A673 (cell line): Measurements from ENCODE around the gene CDH26. TPM values are rescaled to one million over a fixed set of nuclear protein-coding genes. Genes with fewer than 3 reads are reported as not detected.
A peak's percentile ranks its signal among the peaks of the same experiment; 100 is the strongest.

Experiments
- BruUV-seq: library from RNA; stranded (reverse); fragments of 400-500 nt; replicated peaks from 2 replicates; lab custom pipeline; 2021; lab: Mats Ljungman, UMichigan
- CTCF ChIA-PET: fragments of 300-600 bp; sonication (Branson Sonifier 250); formaldehyde crosslinking; loops from one replicate; lab custom pipeline; 2022; ENCODE audit warnings: antibody characterized with exemption; lab: Charles Lee
- POLR2A ChIA-PET: fragments of 300-600 bp; sonication (Branson Sonifier 250); formaldehyde crosslinking; loops from one replicate; lab custom pipeline; 2022; ENCODE audit warnings: antibody characterized with exemption; ENCODE audit not compliant: low non-redundant PET; lab: Charles Lee
- DNase-seq: peaks from one replicate; pipeline ENCODE4 v3.0.0-alpha.2; 2015; ENCODE audit warnings: low spot score
- H3K27ac ChIP-seq: fragments of 200-600 bp; sonication (generic); 2 replicates; pipeline ENCODE4 v1.5.1; 2016; ENCODE audit warnings: mixed run types, low read depth, mild to moderate bottlenecking, mixed read lengths, antibody characterized with exemption, low read length; ENCODE audit not compliant: poor library complexity, severe bottlenecking
- H3K27me3 ChIP-seq: fragments of 200-600 bp; sonication (generic); replicated peaks from 2 replicates; pipeline ENCODE4 v1.6.1; 2017; ENCODE audit warnings: mixed run types, low read depth, mild to moderate bottlenecking, mixed read lengths, antibody characterized with exemption, low read length; ENCODE audit not compliant: insufficient read depth, poor library complexity
- H3K36me3 ChIP-seq: fragments of 200-600 bp; sonication (generic); 2 replicates; pipeline ENCODE4 v1.6.1; 2016; ENCODE audit warnings: mixed run types, mild to moderate bottlenecking, mixed read lengths, antibody characterized with exemption, low read length; ENCODE audit not compliant: insufficient read depth, poor library complexity, severe bottlenecking
- H3K4me1 ChIP-seq: fragments of 200-600 bp; sonication (generic); 2 replicates; pipeline ENCODE4 v1.6.1; 2017; ENCODE audit warnings: mixed run types, mild to moderate bottlenecking, mixed read lengths, antibody characterized with exemption, low read length; ENCODE audit not compliant: insufficient read depth, poor library complexity, severe bottlenecking
- H3K4me3 ChIP-seq: fragments of 200-600 bp; sonication (generic); 2 replicates; pipeline ENCODE4 v1.5.1; 2016; ENCODE audit warnings: low read depth, mixed run types, mild to moderate bottlenecking, mixed read lengths, low read length; ENCODE audit not compliant: poor library complexity, severe bottlenecking
- H3K9me3 ChIP-seq: fragments of 200-600 bp; sonication (generic); 2 replicates; pipeline ENCODE4 v1.6.1; 2016; ENCODE audit warnings: mixed run types, low read depth, mild to moderate bottlenecking, mixed read lengths, antibody characterized with exemption, low read length; ENCODE audit not compliant: poor library complexity, severe bottlenecking
- CTCF ChIP-seq: fragments of 300-800, 200-600 bp; sonication (generic); conservative IDR thresholded peaks from 2 replicates; pipeline ENCODE4 v1.5.1; 2017; ENCODE audit warnings: low read depth, mild to moderate bottlenecking, antibody characterized with exemption, low read length, moderate library complexity, mixed read lengths
- EZH2 ChIP-seq: fragments of 200-600 bp; sonication (generic); IDR thresholded peaks from 2 replicates; pipeline ENCODE4 v1.6.1; 2017; ENCODE audit warnings: borderline replicate concordance, low read depth, mild to moderate bottlenecking, mixed read lengths, antibody characterized with exemption, low read length; ENCODE audit not compliant: poor library complexity, severe bottlenecking
- intact Hi-C: fragments of 100-400 bp; cut with micrococcal nuclease; formaldehyde crosslinking; loops from one replicate; pipeline ENCODE4 v1.10.0; 2022; ENCODE audit not compliant: unreplicated experiment
- total RNA-seq: library from RNA; stranded (reverse); gene quantifications from 2 replicates; pipeline ENCODE4 v1.2.3, GENCODE V29; 2021

Gene CDH26
- total RNA-seq, 1 experiment from 2014 or later = 0.58 TPM

GRCh38 chr20:60057866-60058807, 99.9 kb downstream of the CDH26 start:
- H3K36me3 ChIP-seq = no peaks in the 10 kb centered on the region
- ChIA-PET POLR2A (interaction anchor here (0.9 kb wide), 1 partner anchor 11 kb away, joined by 4 read pairs; no protein-coding TSS in a partner anchor), CTCF (interaction anchor here (0.6 to 2.1 kb wide), 6 partner anchors 11 to 1829 kb away, joined by 3 to 11 read pairs (median 6); no protein-coding TSS in a partner anchor)
- TF ChIP-seq EZH2 = no peak
- no peak for TF ChIP-seq CTCF
- H3K4me1 ChIP-seq = peaks cover 38% of the 10 kb centered on the region
- no TSS peak for BruUV-seq
- peak; percentile 86 for DNase-seq
- H3K27me3 ChIP-seq = no peaks in the 10 kb centered on the region
- no peaks in the 10 kb centered on the region for H3K9me3 ChIP-seq
- intact Hi-C loops = loop anchor here (1.0 to 5.0 kb wide), 5 partner anchors 79 to 1829 kb away; no protein-coding TSS in a partner anchor
- peak overlapping the region; percentile 97 for H3K27ac ChIP-seq
- H3K4me3 ChIP-seq = no peak overlapping the region

- Histone ChIP-seq H3K9me3 (no peaks in the 10 kb centered on the region), H3K36me3 (no peaks in the 10 kb centered on the region), H3K27ac (peak overlapping the region; percentile 97), H3K4me3 (no peak overlapping the region), H3K4me1 (peaks cover 41% of the 10 kb centered on the region), H3K27me3 (no peaks in the 10 kb centered on the region)
- POLR2A ChIA-PET = interaction anchor here (0.9 kb wide), 1 partner anchor 10 kb away, joined by 4 read pairs; no protein-coding TSS in a partner anchor
- no TSS peak for BruUV-seq
- intact Hi-C loops = loop anchor here (5.0 kb wide), 2 partner anchors 1063 to 1828 kb away; no protein-coding TSS in a partner anchor
- CTCF ChIA-PET = interaction anchor here (2.1 kb wide), 2 partner anchors 10 to 148 kb away, joined by 10 to 11 read pairs; no protein-coding TSS in a partner anchor
- no peak for TF ChIP-seq EZH2
- no peak for TF ChIP-seq CTCF
- DNase-seq = no peak
Observed at GRCh38 chr20:60058879-60059278, 100.7 kb downstream of the CDH26 start.

GRCh38 chr20:60060006-60060557, 101.9 kb downstream of the CDH26 start:
- no TSS peak for BruUV-seq
- DNase-seq = no peak
- ChIA-PET CTCF (no interaction called here), POLR2A (no interaction called here)
- TF ChIP-seq CTCF = no peak
- TF ChIP-seq EZH2 = no peak
- Histone ChIP-seq H3K27ac (peak overlapping the region; percentile 40), H3K4me1 (peaks cover 41% of the 10 kb centered on the region), H3K36me3 (no peaks in the 10 kb centered on the region), H3K9me3 (no peaks in the 10 kb centered on the region), H3K4me3 (no peak overlapping the region), H3K27me3 (no peaks in the 10 kb centered on the region)
- intact Hi-C loops = no loop called here
